Neural crest cell (in vitro differentiated cells): ENCODE measurements around the gene ZNF697. TPM values are rescaled to one million over a fixed set of nuclear protein-coding genes. Genes with fewer than 3 reads are reported as not detected.
A peak's percentile ranks its signal among the peaks of the same experiment; 100 is the strongest.
"Not testable (repeated sequence)": the region's sequence is repeated elsewhere in the genome, so short reads cannot be mapped to it uniquely, and the experiment has no call there.

ENCODE experiments used
- DNase-seq: peaks from one replicate; pipeline ENCODE4 v3.0.0; 2021; ENCODE audit warnings: low read depth, mixed read lengths, low spot score
- H3K27ac Mint-ChIP-seq: one replicate; pipeline ENCODE4 v1.8.0; 2021; ENCODE audit warnings: mild to moderate bottlenecking, mixed read lengths; ENCODE audit not compliant: unreplicated experiment
- H3K27me3 Mint-ChIP-seq: 2 replicates; pipeline ENCODE4 v1.8.0; 2021; ENCODE audit warnings: low read depth, mild to moderate bottlenecking, mixed read lengths
- H3K36me3 Mint-ChIP-seq: 2 replicates; pipeline ENCODE4 v1.8.0; 2021; ENCODE audit warnings: low read depth, mild to moderate bottlenecking, mixed read lengths
- H3K4me1 Mint-ChIP-seq: 2 replicates; pipeline ENCODE4 v1.8.0; 2021; ENCODE audit warnings: mixed read lengths
- H3K4me3 Mint-ChIP-seq: one replicate; pipeline ENCODE4 v1.8.0; 2021; ENCODE audit warnings: mild to moderate bottlenecking, mixed read lengths
- H3K9me3 Mint-ChIP-seq: 2 replicates; pipeline ENCODE4 v1.8.0; 2021; ENCODE audit warnings: mixed read lengths
- total RNA-seq: library from RNA; stranded (reverse); gene quantifications from 2 replicates; pipeline ENCODE4 v1.2.1, GENCODE V29; 2021
- TF ChIP-seq, protein P1 (sequence below): fragments of 200-600 bp; sonication (generic); conservative IDR thresholded peaks from 2 replicates; pipeline ENCODE4 v1.5.0; 2021; ENCODE audit warnings: antibody characterized with exemption, mild to moderate bottlenecking

The ZNF697 gene
- total RNA-seq, 1 donor from 2014 or later = 19.5 TPM

DNA sequence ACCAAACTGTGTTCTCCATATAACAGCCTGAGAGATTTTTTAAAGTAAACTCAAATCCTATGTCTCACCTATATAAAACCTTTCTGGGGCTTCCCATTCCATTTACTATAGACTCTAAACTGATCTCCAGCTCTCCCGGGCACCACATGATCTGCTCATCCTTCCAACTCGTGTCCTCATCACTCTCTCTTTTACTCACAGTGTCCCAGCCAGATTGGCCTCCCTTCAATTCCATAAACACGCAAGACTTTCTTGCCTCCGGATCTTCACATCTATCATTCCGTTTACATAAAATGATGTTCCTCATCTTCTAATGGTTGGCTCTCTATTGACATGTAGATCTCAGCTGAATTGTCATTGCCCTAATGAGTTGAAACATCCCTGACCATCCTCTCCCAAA is 59.4 kb downstream of the ZNF697 start:
- Mint-ChIP-seq H3K27ac (no peak overlapping the region), H3K36me3 (no peaks in the 10 kb centered on the region), H3K27me3 (no peaks in the 10 kb centered on the region), H3K9me3 (peaks cover 4% of the 10 kb centered on the region), H3K4me1 (peaks cover 5% of the 10 kb centered on the region), H3K4me3 (no peak overlapping the region)
- DNase-seq = no peak
- TF ChIP-seq, protein P1, sequence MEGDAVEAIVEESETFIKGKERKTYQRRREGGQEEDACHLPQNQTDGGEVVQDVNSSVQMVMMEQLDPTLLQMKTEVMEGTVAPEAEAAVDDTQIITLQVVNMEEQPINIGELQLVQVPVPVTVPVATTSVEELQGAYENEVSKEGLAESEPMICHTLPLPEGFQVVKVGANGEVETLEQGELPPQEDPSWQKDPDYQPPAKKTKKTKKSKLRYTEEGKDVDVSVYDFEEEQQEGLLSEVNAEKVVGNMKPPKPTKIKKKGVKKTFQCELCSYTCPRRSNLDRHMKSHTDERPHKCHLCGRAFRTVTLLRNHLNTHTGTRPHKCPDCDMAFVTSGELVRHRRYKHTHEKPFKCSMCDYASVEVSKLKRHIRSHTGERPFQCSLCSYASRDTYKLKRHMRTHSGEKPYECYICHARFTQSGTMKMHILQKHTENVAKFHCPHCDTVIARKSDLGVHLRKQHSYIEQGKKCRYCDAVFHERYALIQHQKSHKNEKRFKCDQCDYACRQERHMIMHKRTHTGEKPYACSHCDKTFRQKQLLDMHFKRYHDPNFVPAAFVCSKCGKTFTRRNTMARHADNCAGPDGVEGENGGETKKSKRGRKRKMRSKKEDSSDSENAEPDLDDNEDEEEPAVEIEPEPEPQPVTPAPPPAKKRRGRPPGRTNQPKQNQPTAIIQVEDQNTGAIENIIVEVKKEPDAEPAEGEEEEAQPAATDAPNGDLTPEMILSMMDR = no peak

DNA sequence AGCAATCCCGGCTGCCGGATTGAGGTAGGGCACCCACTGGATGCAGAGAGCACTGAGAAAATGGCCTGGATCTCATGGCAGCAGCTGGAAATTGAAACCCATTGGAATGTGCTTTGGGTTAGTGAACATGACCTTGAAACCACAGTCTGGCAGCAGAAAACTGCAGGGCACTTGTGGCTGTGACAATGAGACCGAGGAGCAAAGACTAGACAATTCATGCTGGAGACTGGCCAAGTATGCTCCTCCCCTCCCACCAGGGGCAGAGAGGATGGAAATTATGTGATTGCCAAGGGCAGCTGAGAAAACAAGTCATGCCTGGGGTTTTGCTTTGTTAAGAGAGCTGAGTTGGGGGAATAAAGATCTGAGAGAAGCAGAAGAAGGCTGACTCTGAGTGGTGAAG is 60.7 kb downstream of the ZNF697 start:
- Mint-ChIP-seq H3K4me1 (peaks cover 15% of the 10 kb centered on the region), H3K27ac (no peak overlapping the region), H3K9me3 (peaks cover 4% of the 10 kb centered on the region), H3K4me3 (no peak overlapping the region), H3K27me3 (no peaks in the 10 kb centered on the region), H3K36me3 (no peaks in the 10 kb centered on the region)
- no peak for DNase-seq
- TF ChIP-seq, protein P1 = no peak

DNA sequence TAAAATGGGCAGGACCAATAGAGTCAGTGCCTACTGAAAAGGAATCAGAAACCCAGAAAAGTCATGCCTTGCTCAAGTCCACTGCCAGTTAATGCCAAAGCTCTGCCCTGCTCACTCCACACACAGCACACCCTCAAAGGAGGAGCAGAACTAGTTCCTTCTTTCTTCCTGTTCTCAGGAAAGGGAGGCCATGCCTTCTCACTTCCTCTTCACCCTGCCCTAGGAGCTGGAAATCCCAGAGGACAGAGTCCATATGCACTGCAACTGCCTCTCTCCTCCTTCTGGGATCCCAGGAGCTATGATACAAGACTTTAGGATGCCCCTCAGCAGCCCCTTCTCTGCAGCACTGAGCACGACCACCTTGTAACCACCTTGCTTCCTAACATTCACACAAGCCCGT is 62.3 kb downstream of the ZNF697 start:
- H3K27ac Mint-ChIP-seq, H3K36me3 Mint-ChIP-seq, H3K4me3 Mint-ChIP-seq, H3K9me3 Mint-ChIP-seq, H3K27me3 Mint-ChIP-seq, DNase-seq: not testable (repeated sequence)
- peaks cover 15% of the 10 kb centered on the region for H3K4me1 Mint-ChIP-seq

DNA sequence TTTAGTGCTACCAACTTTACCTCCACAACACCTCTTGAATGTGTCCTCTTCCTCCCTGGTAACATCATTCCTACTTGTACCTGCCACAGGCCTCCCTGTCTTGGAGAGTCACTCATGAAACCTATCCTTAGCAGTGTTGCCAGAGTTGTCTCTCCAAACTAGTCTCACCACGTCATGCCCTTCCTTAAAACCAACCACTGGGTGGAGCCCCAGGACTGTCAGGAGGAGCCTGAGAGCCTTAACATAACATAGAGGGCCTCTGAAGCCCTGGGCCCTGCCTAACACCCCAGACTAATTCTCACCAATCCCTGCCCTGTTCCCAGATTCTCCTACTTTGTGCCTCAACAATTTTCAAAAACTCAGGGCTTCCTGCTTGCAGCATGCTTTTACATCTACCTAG is 65.3 kb downstream of the ZNF697 start:
- H3K27ac Mint-ChIP-seq = no peak overlapping the region
- DNase-seq = peak; percentile 47
- H3K9me3 Mint-ChIP-seq = peaks cover 3% of the 10 kb centered on the region
- H3K27me3 Mint-ChIP-seq = no peaks in the 10 kb centered on the region
- TF ChIP-seq, protein P1 = peak; percentile 64
- no peak overlapping the region for H3K4me3 Mint-ChIP-seq
- peaks cover 15% of the 10 kb centered on the region for H3K4me1 Mint-ChIP-seq
- no peaks in the 10 kb centered on the region for H3K36me3 Mint-ChIP-seq

DNA sequence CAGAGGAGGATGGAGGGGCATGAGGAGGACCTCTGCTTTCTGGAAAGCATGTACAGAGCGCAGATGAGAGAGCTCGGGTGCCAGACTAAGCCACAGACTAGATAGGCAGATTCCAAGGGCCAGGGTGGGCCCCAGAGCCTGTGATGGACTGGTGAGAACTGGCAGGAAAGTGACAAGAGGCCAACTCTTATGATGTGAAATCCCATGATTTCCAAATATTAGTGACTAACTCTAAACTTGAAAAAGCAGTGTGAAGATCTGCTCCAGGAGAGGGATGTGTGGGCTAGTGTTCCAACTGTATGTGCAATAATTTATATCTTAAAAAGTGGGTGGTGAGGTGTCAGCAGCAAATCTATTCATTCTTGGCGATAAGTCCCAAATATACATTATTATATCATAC is 67.0 kb downstream of the ZNF697 start:
- not testable (repeated sequence) for H3K27ac Mint-ChIP-seq, H3K9me3 Mint-ChIP-seq, H3K27me3 Mint-ChIP-seq, DNase-seq, H3K4me3 Mint-ChIP-seq, H3K36me3 Mint-ChIP-seq
- peaks cover 15% of the 10 kb centered on the region for H3K4me1 Mint-ChIP-seq

DNA sequence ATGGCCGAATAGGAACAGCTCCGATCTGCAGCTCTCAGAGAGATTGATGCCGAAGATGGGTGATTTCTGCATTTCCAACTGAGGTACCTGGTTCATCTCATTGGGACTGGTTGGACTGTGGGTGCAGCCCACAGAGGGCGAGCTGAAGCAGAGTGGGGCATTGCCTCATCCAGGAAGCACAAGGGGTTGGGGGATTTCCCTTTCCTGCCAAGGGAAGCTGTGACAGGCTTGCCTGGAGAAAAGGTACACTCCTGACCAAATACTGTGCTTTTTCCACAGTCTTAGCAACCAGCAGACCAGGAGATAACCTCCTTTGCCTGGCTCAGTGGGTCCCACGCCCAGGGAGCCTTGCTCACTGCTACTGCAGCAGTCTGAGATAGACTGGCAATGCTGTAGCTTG is 74.2 kb downstream of the ZNF697 start:
- DNase-seq = no peak
- H3K36me3 Mint-ChIP-seq = no peaks in the 10 kb centered on the region
- peaks cover 6% of the 10 kb centered on the region for H3K9me3 Mint-ChIP-seq
- H3K27ac Mint-ChIP-seq = no peak overlapping the region
- H3K27me3 Mint-ChIP-seq = no peaks in the 10 kb centered on the region
- no peaks in the 10 kb centered on the region for H3K4me1 Mint-ChIP-seq
- TF ChIP-seq, protein P1 = no peak
- no peak overlapping the region for H3K4me3 Mint-ChIP-seq

DNA sequence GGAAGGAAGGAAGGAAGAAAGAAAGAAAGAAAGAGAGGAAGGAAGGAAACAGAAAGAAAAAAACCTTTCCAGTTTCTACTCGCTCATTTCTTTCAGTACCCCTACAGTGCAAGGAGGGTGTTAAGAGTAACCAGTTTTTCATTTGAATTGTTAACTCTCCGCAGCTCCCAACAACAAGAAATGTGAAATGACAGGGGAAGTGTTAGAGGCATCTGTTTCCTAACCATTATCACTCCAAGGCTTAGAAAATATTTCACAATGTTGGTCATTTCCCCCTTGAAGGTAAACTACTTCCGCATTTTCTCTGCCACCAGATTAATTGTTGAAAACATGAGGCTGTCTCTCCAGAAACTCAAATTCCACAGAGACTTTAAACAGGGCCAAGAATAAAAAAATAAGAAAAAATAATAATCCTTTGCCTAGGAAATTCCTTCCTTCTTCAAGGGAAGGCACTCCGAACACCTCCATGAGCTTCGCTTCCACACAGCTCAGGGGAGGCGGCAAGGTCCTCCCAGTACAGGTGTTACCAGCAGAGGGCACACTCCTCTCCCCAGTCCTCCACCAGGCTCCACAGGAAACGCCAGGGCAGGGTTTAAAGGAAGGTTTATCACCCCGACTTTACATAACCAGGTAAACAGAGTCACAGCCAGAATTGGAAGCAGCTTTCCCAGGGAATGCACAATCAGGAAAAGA is 78.0 kb downstream of the ZNF697 start:
- not testable (repeated sequence) for H3K4me1 Mint-ChIP-seq, H3K36me3 Mint-ChIP-seq, DNase-seq, H3K27ac Mint-ChIP-seq, H3K27me3 Mint-ChIP-seq, H3K4me3 Mint-ChIP-seq, H3K9me3 Mint-ChIP-seq

Other genes with a start within 250 kb of the ZNF697 start
- gene HSD3B2, start 233.1 kb downstream of the ZNF697 start, total RNA-seq = not detected in 2 replicates
- gene HSD3B1, start 141.1 kb downstream of the ZNF697 start, total RNA-seq = not detected in 2 replicates
- gene PHGDH, start 63.7 kb upstream of the ZNF697 start, total RNA-seq = 330 and 365 TPM in 2 replicates
- gene HMGCS2, start 120.6 kb upstream of the ZNF697 start, total RNA-seq = not detected in 2 replicates
- not detected in 2 replicates for gene REG4, start 163.2 kb upstream of the ZNF697 start, total RNA-seq
- not detected in 2 replicates for gene ADAM30, start 248.2 kb upstream of the ZNF697 start, total RNA-seq